KMS-11 (cell line): Measurements from ENCODE around the gene AKT3.

ENCODE experiments used
- H2AFZ ChIP-seq: fragments of 200-600 bp; sonication (generic); 2 replicates; pipeline ENCODE4 v1.6.1; 2016; ENCODE audit warnings: antibody characterized with exemption, mixed run types, low read depth
- H3K27ac ChIP-seq: fragments of 200-600 bp; sonication (generic); 2 replicates; pipeline ENCODE4 v1.6.1; 2016; ENCODE audit warnings: mild to moderate bottlenecking, mixed run types
- H3K27me3 ChIP-seq: fragments of 200-600 bp; sonication (generic); 2 replicates; pipeline ENCODE4 v1.6.1; 2017; ENCODE audit warnings: mild to moderate bottlenecking, low read depth, mixed run types, moderate library complexity; ENCODE audit not compliant: insufficient read depth
- H3K36me3 ChIP-seq: fragments of 200-600 bp; sonication (generic); 2 replicates; pipeline ENCODE4 v1.6.1; 2017; ENCODE audit warnings: mild to moderate bottlenecking, mixed run types; ENCODE audit not compliant: insufficient read depth
- H3K4me1 ChIP-seq: fragments of 200-600 bp; sonication (generic); 2 replicates; pipeline ENCODE4 v1.6.1; 2016; ENCODE audit warnings: mild to moderate bottlenecking, low read depth, mixed run types; ENCODE audit not compliant: poor library complexity, severe bottlenecking
- H3K4me2 ChIP-seq: fragments of 200-600 bp; sonication (generic); 2 replicates; pipeline ENCODE4 v1.7.0; 2016; ENCODE audit warnings: mild to moderate bottlenecking, mixed run types
- H3K4me3 ChIP-seq: fragments of 200-600 bp; sonication (generic); IDR thresholded peaks from 2 replicates; pipeline ENCODE4 v1.6.1; 2017; ENCODE audit warnings: low read depth, low read length, mixed read lengths; ENCODE audit not compliant: insufficient read depth
- H3K79me2 ChIP-seq: fragments of 200-600 bp; sonication (generic); 2 replicates; pipeline ENCODE4 v1.6.1; 2016; ENCODE audit warnings: low read depth, mixed run types; ENCODE audit not compliant: insufficient read depth
- H3K9ac ChIP-seq: fragments of 200-600 bp; sonication (generic); 2 replicates; pipeline ENCODE4 v1.6.1; 2016; ENCODE audit warnings: mild to moderate bottlenecking, mixed run types
- H4K20me1 ChIP-seq: fragments of 200-600 bp; sonication (generic); 2 replicates; pipeline ENCODE4 v1.6.1; 2016; ENCODE audit warnings: mild to moderate bottlenecking, mixed run types; ENCODE audit not compliant: insufficient read depth
- TF ChIP-seq, protein P1 (sequence below): fragments of 200-600 bp; sonication (generic); conservative IDR thresholded peaks from 2 replicates; pipeline ENCODE4 v1.6.1; 2017; ENCODE audit warnings: low read depth, mild to moderate bottlenecking, antibody characterized with exemption, low read length, moderate library complexity, mixed read lengths

AKT3 gene

GRCh38 chr1:243845888-243846287 is 4.2 kb downstream of the AKT3 start:
- H3K4me2 ChIP-seq = no peak overlapping the region
- H3K79me2 ChIP-seq = peaks cover 40% of the 10 kb centered on the region; the same call in 1 of the 2 replicates
- TF ChIP-seq, protein P1, sequence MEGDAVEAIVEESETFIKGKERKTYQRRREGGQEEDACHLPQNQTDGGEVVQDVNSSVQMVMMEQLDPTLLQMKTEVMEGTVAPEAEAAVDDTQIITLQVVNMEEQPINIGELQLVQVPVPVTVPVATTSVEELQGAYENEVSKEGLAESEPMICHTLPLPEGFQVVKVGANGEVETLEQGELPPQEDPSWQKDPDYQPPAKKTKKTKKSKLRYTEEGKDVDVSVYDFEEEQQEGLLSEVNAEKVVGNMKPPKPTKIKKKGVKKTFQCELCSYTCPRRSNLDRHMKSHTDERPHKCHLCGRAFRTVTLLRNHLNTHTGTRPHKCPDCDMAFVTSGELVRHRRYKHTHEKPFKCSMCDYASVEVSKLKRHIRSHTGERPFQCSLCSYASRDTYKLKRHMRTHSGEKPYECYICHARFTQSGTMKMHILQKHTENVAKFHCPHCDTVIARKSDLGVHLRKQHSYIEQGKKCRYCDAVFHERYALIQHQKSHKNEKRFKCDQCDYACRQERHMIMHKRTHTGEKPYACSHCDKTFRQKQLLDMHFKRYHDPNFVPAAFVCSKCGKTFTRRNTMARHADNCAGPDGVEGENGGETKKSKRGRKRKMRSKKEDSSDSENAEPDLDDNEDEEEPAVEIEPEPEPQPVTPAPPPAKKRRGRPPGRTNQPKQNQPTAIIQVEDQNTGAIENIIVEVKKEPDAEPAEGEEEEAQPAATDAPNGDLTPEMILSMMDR = no peak
- H3K36me3 ChIP-seq = no peaks in the 10 kb centered on the region
- H3K27me3 ChIP-seq = no peaks in the 10 kb centered on the region
- H3K4me1 ChIP-seq = peaks cover 31% of the 10 kb centered on the region
- no peak overlapping the region for H2AFZ ChIP-seq
- H3K4me3 ChIP-seq = no peak overlapping the region
- H3K27ac ChIP-seq = no peak overlapping the region
- H4K20me1 ChIP-seq = no peaks in the 10 kb centered on the region
- H3K9ac ChIP-seq = no peak overlapping the region

- H3K9ac ChIP-seq = no peak overlapping the region
- H3K27ac ChIP-seq = no peak overlapping the region
- H2AFZ ChIP-seq = no peak overlapping the region
- H3K4me1 ChIP-seq = peaks cover 31% of the 10 kb centered on the region
- no peaks in the 10 kb centered on the region for H4K20me1 ChIP-seq
- no peak overlapping the region for H3K4me3 ChIP-seq
- H3K27me3 ChIP-seq = no peaks in the 10 kb centered on the region
- no peaks in the 10 kb centered on the region for H3K36me3 ChIP-seq
- TF ChIP-seq, protein P1 = no peak
- peaks cover 40% of the 10 kb centered on the region; the same call in 1 of the 2 replicates for H3K79me2 ChIP-seq
- no peak overlapping the region for H3K4me2 ChIP-seq
Measured at GRCh38 chr1:243844186-243844585, 5.9 kb downstream of the AKT3 start.

DNA sequence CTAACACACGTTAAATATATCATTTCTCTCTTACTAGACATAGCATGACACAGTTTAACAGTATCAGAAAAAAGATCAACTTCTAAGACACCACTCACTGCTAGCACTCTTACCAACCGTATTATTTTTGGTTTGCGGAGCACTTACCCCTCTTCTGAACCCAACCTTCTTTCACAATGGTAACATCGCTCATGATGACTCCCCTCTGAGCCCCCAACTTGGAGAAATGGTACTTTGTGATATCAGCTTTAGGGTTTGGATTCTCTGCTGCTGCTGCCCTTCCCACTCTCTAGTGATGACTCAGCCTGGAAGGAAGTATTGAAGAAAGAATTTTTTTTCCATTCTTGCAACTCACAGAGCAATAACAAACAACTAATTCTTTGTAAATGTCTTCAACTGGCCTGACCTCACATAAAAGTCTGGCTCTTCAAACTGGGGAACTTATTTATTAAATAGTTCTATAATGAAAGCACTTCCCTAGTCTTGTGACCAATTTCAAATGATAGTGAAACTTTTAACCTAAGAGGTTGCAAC is 7.0 kb downstream of the AKT3 start:
- H3K79me2 ChIP-seq = peaks cover 32% of the 10 kb centered on the region; the same call in 1 of the 2 replicates
- TF ChIP-seq, protein P1 = no peak

DNA sequence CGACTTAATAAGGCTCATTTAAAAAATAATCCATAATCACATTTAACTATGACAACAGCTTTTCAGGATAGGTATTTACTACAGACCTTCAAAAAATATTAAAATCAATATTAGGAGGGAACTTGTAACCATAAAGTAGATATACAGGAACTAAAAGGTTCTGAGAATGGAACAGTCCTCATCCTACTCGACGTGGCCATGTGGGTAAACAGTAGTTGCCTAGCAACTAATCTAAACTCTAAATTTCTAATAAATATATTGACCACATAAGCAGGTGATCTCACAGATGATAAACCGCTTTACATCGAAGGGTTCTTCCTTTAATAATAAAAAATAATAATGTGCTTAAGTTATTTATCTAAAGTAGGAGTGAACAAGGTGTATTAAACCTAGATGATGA is 7.9 kb downstream of the AKT3 start:
- Histone ChIP-seq H3K79me2 (peaks cover 23% of the 10 kb centered on the region; the same call in 1 of the 2 replicates), H3K4me2 (no peak overlapping the region), H3K36me3 (no peaks in the 10 kb centered on the region)

More for the DNA sequence above, 7.0 kb downstream of the AKT3 start:
- H3K27ac ChIP-seq = no peak overlapping the region
- H3K36me3 ChIP-seq = no peaks in the 10 kb centered on the region
- no peak overlapping the region for H3K4me3 ChIP-seq
- no peak overlapping the region for H2AFZ ChIP-seq
- H3K9ac ChIP-seq = no peak overlapping the region
- peaks cover 36% of the 10 kb centered on the region for H3K4me1 ChIP-seq
- no peaks in the 10 kb centered on the region for H4K20me1 ChIP-seq
- H3K27me3 ChIP-seq = no peaks in the 10 kb centered on the region
- no peak overlapping the region for H3K4me2 ChIP-seq

More for the DNA sequence above, 7.9 kb downstream of the AKT3 start:
- TF ChIP-seq, protein P1 = no peak
- no peaks in the 10 kb centered on the region for H3K27me3 ChIP-seq
- no peak overlapping the region for H3K4me3 ChIP-seq
- no peak overlapping the region for H3K9ac ChIP-seq
- peaks cover 34% of the 10 kb centered on the region for H3K4me1 ChIP-seq
- H2AFZ ChIP-seq = no peak overlapping the region
- H4K20me1 ChIP-seq = no peaks in the 10 kb centered on the region
- no peak overlapping the region for H3K27ac ChIP-seq
